ENCODE measurements around the gene TNFRSF17. TPM values are rescaled to one million over a fixed set of nuclear protein-coding genes. Genes with fewer than 3 reads are reported as not detected.
"Not testable (repeated sequence)": the region's sequence is repeated elsewhere in the genome, so short reads cannot be mapped to it uniquely, and the experiment has no call there.

TNFRSF17 gene
- total RNA-seq, 1 donor from 2014 or later = not detected

DNA sequence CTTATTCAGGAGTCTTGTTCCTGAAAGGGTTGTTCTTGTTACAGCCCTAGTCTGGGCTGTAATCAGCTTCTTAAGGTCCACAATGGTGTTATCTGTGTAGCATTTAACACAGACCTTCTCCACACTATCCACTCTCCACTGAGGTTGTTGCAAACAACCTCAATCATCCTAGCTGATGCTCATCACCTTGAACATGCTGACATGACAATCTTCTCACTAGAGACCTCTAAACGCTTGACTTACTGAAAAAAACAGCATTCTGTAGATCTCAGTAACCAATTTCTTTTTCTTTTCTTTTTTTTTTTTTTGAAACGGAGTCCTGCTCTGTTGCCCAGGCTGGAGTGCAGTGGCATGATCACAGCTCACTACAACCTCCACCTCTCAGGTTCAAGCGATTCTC is 3.6 kb downstream of the TNFRSF17 start:
- H3K9me3 ChIP-seq (ENCODE audit: control insufficient read depth in 3 of 3, low read length in 3 of 3) = no peaks in the 10 kb centered on the region
- H3K4me3 ChIP-seq (ENCODE audit: low read length in 3 of 3) = no peak overlapping the region
- no peak overlapping the region for H3K9ac ChIP-seq (ENCODE audit: low read depth in 1 of 3, low read length in 3 of 3)
- H3K36me3 ChIP-seq (ENCODE audit: control insufficient read depth in 3 of 3, insufficient read depth in 3 of 3, low read length in 3 of 3) = peaks cover 0 to 2% (median 0%) of the 10 kb centered on the region in 3 donors
- H3K4me1 ChIP-seq (ENCODE audit: control insufficient read depth in 3 of 3, insufficient read depth in 3 of 3, low read length in 3 of 3) = no peaks in the 10 kb centered on the region
- no peaks in the 10 kb centered on the region for H3K27me3 ChIP-seq (ENCODE audit: control insufficient read depth in 3 of 3, insufficient read depth in 3 of 3, low read length in 3 of 3)
- no peak overlapping the region for H3K27ac ChIP-seq (ENCODE audit: low read depth, low read length)

DNA sequence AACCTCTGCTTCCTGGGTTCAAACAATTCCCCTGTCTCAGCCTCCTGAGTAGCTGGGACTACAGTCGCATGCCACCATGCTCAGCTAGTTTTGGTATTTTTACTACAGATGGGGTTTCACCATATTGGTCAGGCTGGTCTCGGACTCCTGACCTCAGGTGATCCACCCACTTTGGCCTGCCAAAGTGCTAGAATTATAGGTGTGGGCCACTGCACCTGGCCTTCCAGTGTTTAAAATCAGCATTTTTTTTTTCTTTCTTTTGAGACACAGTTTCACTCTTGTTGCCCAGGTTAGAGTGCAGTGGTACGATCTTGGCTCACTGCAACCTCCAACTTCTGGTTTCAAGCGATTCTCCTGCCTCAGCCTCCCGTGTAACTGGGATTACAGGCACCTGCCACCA is 5.3 kb downstream of the TNFRSF17 start:
- H3K4me3 ChIP-seq (ENCODE audit: low read length in 3 of 3); H3K27ac ChIP-seq (ENCODE audit: low read depth, low read length); H3K9ac ChIP-seq (ENCODE audit: low read depth in 1 of 3, low read length in 3 of 3); H3K36me3 ChIP-seq (ENCODE audit: control insufficient read depth in 3 of 3, insufficient read depth in 3 of 3, low read length in 3 of 3); H3K27me3 ChIP-seq (ENCODE audit: control insufficient read depth in 3 of 3, insufficient read depth in 3 of 3, low read length in 3 of 3); H3K9me3 ChIP-seq (ENCODE audit: control insufficient read depth in 3 of 3, low read length in 3 of 3); H3K4me1 ChIP-seq (ENCODE audit: control insufficient read depth in 3 of 3, insufficient read depth in 3 of 3, low read length in 3 of 3): not testable (repeated sequence)

DNA sequence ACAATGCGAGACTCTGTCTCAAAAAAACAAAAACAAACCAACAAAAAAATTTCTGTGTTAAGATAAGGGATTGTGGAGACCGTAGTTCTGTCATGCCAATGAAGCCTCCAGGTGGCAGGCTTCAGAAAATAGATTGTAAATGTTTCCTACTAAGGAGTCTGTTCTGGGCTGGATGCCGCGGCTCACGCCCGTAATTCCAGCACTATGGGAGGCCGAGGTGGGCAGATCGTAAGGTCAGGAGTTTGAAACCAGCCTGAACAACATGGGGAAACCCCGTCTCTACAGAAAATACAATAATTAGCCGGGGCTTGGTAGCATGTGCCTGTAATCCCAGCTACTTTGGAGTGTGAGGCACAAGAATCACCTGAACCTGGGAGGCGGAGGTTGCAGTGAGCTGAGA is 7.1 kb downstream of the TNFRSF17 start:
- Histone ChIP-seq H3K4me3 (ENCODE audit: low read length in 3 of 3) (no peak overlapping the region), H3K27ac (ENCODE audit: low read depth, low read length) (no peak overlapping the region), H3K36me3 (ENCODE audit: control insufficient read depth in 3 of 3, insufficient read depth in 3 of 3, low read length in 3 of 3) (peaks cover 0 to 3% (median 2%) of the 10 kb centered on the region in 3 donors), H3K9ac (ENCODE audit: low read depth in 1 of 3, low read length in 3 of 3) (no peak overlapping the region), H3K27me3 (ENCODE audit: control insufficient read depth in 3 of 3, insufficient read depth in 3 of 3, low read length in 3 of 3) (no peaks in the 10 kb centered on the region), H3K9me3 (ENCODE audit: control insufficient read depth in 3 of 3, low read length in 3 of 3) (no peaks in the 10 kb centered on the region), H3K4me1 (ENCODE audit: control insufficient read depth in 3 of 3, insufficient read depth in 3 of 3, low read length in 3 of 3) (peaks cover 7 to 17% (median 9%) of the 10 kb centered on the region in 3 donors)

DNA sequence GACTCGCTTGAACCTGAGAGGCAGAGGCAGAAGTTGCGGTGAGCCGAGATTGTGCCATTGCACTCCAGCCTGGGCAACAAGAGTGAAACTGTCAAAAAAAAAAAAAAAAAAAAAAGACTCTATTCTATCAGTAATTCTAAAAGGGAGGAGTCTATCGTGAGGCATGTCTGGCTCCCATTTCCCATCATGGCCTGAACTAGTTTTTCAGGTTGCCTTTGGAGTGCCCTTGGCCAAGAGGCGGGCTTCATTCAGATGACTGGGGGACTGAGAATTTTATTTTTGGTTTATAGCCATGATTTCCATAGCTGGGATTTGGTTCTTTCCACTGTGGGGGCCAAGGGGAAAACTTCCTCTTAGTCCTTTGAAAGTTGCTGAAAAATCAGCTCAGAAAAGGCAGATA is 8.1 kb downstream of the TNFRSF17 start:
- H3K27ac ChIP-seq (ENCODE audit: low read depth, low read length) = no peak overlapping the region
- H3K27me3 ChIP-seq (ENCODE audit: control insufficient read depth in 3 of 3, insufficient read depth in 3 of 3, low read length in 3 of 3) = no peaks in the 10 kb centered on the region
- H3K9ac ChIP-seq (ENCODE audit: low read depth in 1 of 3, low read length in 3 of 3) = no peak overlapping the region
- H3K4me1 ChIP-seq (ENCODE audit: control insufficient read depth in 3 of 3, insufficient read depth in 3 of 3, low read length in 3 of 3) = peaks cover 16 to 27% (median 16%) of the 10 kb centered on the region in 3 donors
- H3K9me3 ChIP-seq (ENCODE audit: control insufficient read depth in 3 of 3, low read length in 3 of 3) = no peaks in the 10 kb centered on the region
- no peak overlapping the region for H3K4me3 ChIP-seq (ENCODE audit: low read length in 3 of 3)
- peaks cover 0 to 3% (median 2%) of the 10 kb centered on the region in 3 donors for H3K36me3 ChIP-seq (ENCODE audit: control insufficient read depth in 3 of 3, insufficient read depth in 3 of 3, low read length in 3 of 3)

GRCh38 chr16:11976850-11977375 is 11.9 kb downstream of the TNFRSF17 start:
- H3K4me1 ChIP-seq (ENCODE audit: control insufficient read depth in 3 of 3, insufficient read depth in 3 of 3, low read length in 3 of 3) = peaks cover 19 to 27% (median 20%) of the 10 kb centered on the region in 3 donors
- peak overlapping the region; percentile 82 to 99 (median 93) for H3K4me3 ChIP-seq (ENCODE audit: low read length in 3 of 3)
- peak overlapping the region; percentile 85 to 96 (median 92) for H3K9ac ChIP-seq (ENCODE audit: low read depth in 1 of 3, low read length in 3 of 3)
- peak overlapping the region; percentile 68 for H3K27ac ChIP-seq (ENCODE audit: low read depth, low read length)
- H3K36me3 ChIP-seq (ENCODE audit: control insufficient read depth in 3 of 3, insufficient read depth in 3 of 3, low read length in 3 of 3) = peaks cover 0 to 3% (median 2%) of the 10 kb centered on the region in 3 donors
- H3K27me3 ChIP-seq (ENCODE audit: control insufficient read depth in 3 of 3, insufficient read depth in 3 of 3, low read length in 3 of 3) = no peaks in the 10 kb centered on the region
- H3K9me3 ChIP-seq (ENCODE audit: control insufficient read depth in 3 of 3, low read length in 3 of 3) = no peaks in the 10 kb centered on the region

- Histone ChIP-seq H3K9me3 (ENCODE audit: control insufficient read depth in 3 of 3, low read length in 3 of 3) (no peaks in the 10 kb centered on the region), H3K36me3 (ENCODE audit: control insufficient read depth in 3 of 3, insufficient read depth in 3 of 3, low read length in 3 of 3) (peaks cover 0 to 3% (median 0%) of the 10 kb centered on the region in 3 donors), H3K9ac (ENCODE audit: low read depth in 1 of 3, low read length in 3 of 3) (peak overlapping the region; percentile 85 to 96 (median 92)), H3K27ac (ENCODE audit: low read depth, low read length) (peak overlapping the region; percentile 68), H3K4me1 (ENCODE audit: control insufficient read depth in 3 of 3, insufficient read depth in 3 of 3, low read length in 3 of 3) (peaks cover 19 to 27% (median 20%) of the 10 kb centered on the region in 3 donors), H3K4me3 (ENCODE audit: low read length in 3 of 3) (peak overlapping the region; percentile 82 to 99 (median 93)), H3K27me3 (ENCODE audit: control insufficient read depth in 3 of 3, insufficient read depth in 3 of 3, low read length in 3 of 3) (no peaks in the 10 kb centered on the region)
Observed at GRCh38 chr16:11977376-11978041, 12.5 kb downstream of the TNFRSF17 start.

GRCh38 chr16:11978080-11978479 is 13.1 kb downstream of the TNFRSF17 start:
- peak overlapping the region in 2 of 3 donors; percentile 93 to 99 for H3K4me3 ChIP-seq (ENCODE audit: low read length in 3 of 3)
- peak overlapping the region; percentile 68 for H3K27ac ChIP-seq (ENCODE audit: low read depth, low read length)
- peaks cover 0 to 3% (median 0%) of the 10 kb centered on the region in 3 donors for H3K36me3 ChIP-seq (ENCODE audit: control insufficient read depth in 3 of 3, insufficient read depth in 3 of 3, low read length in 3 of 3)
- H3K9ac ChIP-seq (ENCODE audit: low read depth in 1 of 3, low read length in 3 of 3) = peak overlapping the region in 2 of 3 donors; percentile 92 to 96
- peaks cover 19 to 27% (median 20%) of the 10 kb centered on the region in 3 donors for H3K4me1 ChIP-seq (ENCODE audit: control insufficient read depth in 3 of 3, insufficient read depth in 3 of 3, low read length in 3 of 3)
- H3K27me3 ChIP-seq (ENCODE audit: control insufficient read depth in 3 of 3, insufficient read depth in 3 of 3, low read length in 3 of 3) = no peaks in the 10 kb centered on the region
- no peaks in the 10 kb centered on the region for H3K9me3 ChIP-seq (ENCODE audit: control insufficient read depth in 3 of 3, low read length in 3 of 3)

DNA sequence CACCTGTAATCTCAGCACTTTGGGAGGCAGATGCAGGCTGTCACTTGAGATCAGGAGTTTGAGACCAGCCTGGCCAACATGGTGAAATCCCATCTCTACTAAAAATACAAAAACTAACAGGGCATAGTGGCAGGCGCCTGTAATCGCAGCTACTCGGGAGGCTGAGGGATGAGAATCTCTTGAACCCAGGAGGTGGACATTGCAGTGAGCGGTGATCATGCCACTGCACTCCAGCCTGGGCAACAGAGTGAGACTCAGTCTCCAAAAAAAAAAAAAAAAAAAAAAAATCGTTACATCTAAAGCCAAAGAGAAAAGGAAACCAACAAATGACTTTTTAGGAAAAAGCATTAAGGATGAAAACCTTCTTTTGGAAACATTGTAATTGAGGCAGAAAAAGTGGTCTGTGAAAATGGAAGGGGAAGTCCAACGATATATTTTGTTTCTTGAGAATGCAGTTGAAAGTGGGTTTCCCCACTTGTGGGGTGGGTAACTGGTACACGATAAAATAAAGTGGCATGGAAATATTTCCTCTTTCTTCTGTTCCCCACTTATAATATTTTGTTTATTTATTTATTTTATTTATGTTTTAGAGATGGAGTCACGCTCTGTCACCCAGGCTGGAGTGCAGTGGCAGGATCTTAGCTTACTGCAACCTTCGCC is 14.1 kb downstream of the TNFRSF17 start:
- Histone ChIP-seq H3K9ac (ENCODE audit: low read depth in 1 of 3, low read length in 3 of 3) (no peak overlapping the region), H3K27ac (ENCODE audit: low read depth, low read length) (no peak overlapping the region), H3K27me3 (ENCODE audit: control insufficient read depth in 3 of 3, insufficient read depth in 3 of 3, low read length in 3 of 3) (no peaks in the 10 kb centered on the region), H3K9me3 (ENCODE audit: control insufficient read depth in 3 of 3, low read length in 3 of 3) (no peaks in the 10 kb centered on the region), H3K36me3 (ENCODE audit: control insufficient read depth in 3 of 3, insufficient read depth in 3 of 3, low read length in 3 of 3) (peaks cover 0 to 2% (median 0%) of the 10 kb centered on the region in 3 donors), H3K4me3 (ENCODE audit: low read length in 3 of 3) (no peak overlapping the region), H3K4me1 (ENCODE audit: control insufficient read depth in 3 of 3, insufficient read depth in 3 of 3, low read length in 3 of 3) (peaks cover 19 to 27% (median 20%) of the 10 kb centered on the region in 3 donors)

GRCh38 chr16:11980136-11980844 is 15.3 kb downstream of the TNFRSF17 start:
- peaks cover 0 to 2% (median 0%) of the 10 kb centered on the region in 3 donors for H3K36me3 ChIP-seq (ENCODE audit: control insufficient read depth in 3 of 3, insufficient read depth in 3 of 3, low read length in 3 of 3)
- H3K4me1 ChIP-seq (ENCODE audit: control insufficient read depth in 3 of 3, insufficient read depth in 3 of 3, low read length in 3 of 3) = peaks cover 19 to 27% (median 20%) of the 10 kb centered on the region in 3 donors
- no peak overlapping the region for H3K4me3 ChIP-seq (ENCODE audit: low read length in 3 of 3)

More at GRCh38 chr16:11980136-11980844, 15.3 kb downstream of the TNFRSF17 start:
- Histone ChIP-seq H3K27me3 (ENCODE audit: control insufficient read depth in 3 of 3, insufficient read depth in 3 of 3, low read length in 3 of 3) (no peaks in the 10 kb centered on the region), H3K9me3 (ENCODE audit: control insufficient read depth in 3 of 3, low read length in 3 of 3) (no peaks in the 10 kb centered on the region), H3K9ac (ENCODE audit: low read depth in 1 of 3, low read length in 3 of 3) (no peak overlapping the region), H3K27ac (ENCODE audit: low read depth, low read length) (no peak overlapping the region)
